GM12878 (cell line): ENCODE results near the gene AP4B1.

ENCODE experiments used
- ATF3 ChIP-seq: IDR thresholded peaks from 2 replicates; pipeline ENCODE4 v1.6.1; 2011; ENCODE audit warnings: low read depth, mild to moderate bottlenecking, low read length, moderate library complexity, borderline replicate concordance; ENCODE audit errors: extremely low read depth
- CEBPB ChIP-seq, 2 experiments: fragments of 150-350 bp in 1 of 2; IDR thresholded peaks; 2 replicates each; pipeline ENCODE4 v1.6.1; 2012 to 2014; ENCODE audit warnings: low read depth in 2 of 2, low read length in 2 of 2, borderline replicate concordance in 1 of 2, inconsistent platforms in 1 of 2
- CTCF ChIP-seq, 3 experiments: IDR thresholded peaks in 2 of 3; conservative IDR thresholded peaks in 1 of 3; 2 replicates each; pipeline ENCODE4 v1.5.1; 2011; ENCODE audit warnings: low read depth in 3 of 3, low read length in 3 of 3, mild to moderate bottlenecking in 3 of 3, control low read depth in 2 of 3, moderate library complexity in 2 of 3, inconsistent platforms in 1 of 3, mixed read lengths in 1 of 3; ENCODE audit not compliant: control insufficient read depth in 2 of 3, insufficient read depth in 1 of 3; ENCODE audit errors: extremely low read depth in 1 of 3
- GABPA ChIP-seq: IDR thresholded peaks from 2 replicates; pipeline ENCODE4 v1.6.1; 2014; ENCODE audit warnings: antibody characterized with exemption, low read depth, mild to moderate bottlenecking, inconsistent platforms
- KAT2A ChIP-seq: conservative IDR thresholded peaks from 2 replicates; pipeline ENCODE4 v1.6.1; 2011; ENCODE audit warnings: low read depth, low read length; ENCODE audit not compliant: control insufficient read depth
- NFXL1 ChIP-seq: fragments of 450-650 bp; IDR thresholded peaks from 2 replicates; pipeline ENCODE4 v1.6.1; 2017; ENCODE audit warnings: antibody characterized with exemption, mild to moderate bottlenecking, borderline replicate concordance
- POLR2A ChIP-seq: IDR thresholded peaks from 2 replicates; pipeline ENCODE4 v1.6.1; 2011; ENCODE audit warnings: low read depth, mild to moderate bottlenecking, low read length
- POLR2AphosphoS5 ChIP-seq: IDR thresholded peaks from 2 replicates; pipeline ENCODE4 v1.6.1; 2011; ENCODE audit warnings: mild to moderate bottlenecking, low read length, inconsistent platforms
- REST ChIP-seq: IDR thresholded peaks from 2 replicates; pipeline ENCODE4 v1.6.1; 2012; ENCODE audit warnings: mild to moderate bottlenecking, low read depth, low read length
- SMC3 ChIP-seq: IDR thresholded peaks from 2 replicates; pipeline ENCODE4 v1.6.1; 2011; ENCODE audit warnings: low read length, improper control_type of control experiment, borderline replicate concordance
- TCF3 ChIP-seq: IDR thresholded peaks from 2 replicates; pipeline ENCODE4 v1.6.1; 2012; ENCODE audit warnings: low read depth, mild to moderate bottlenecking, low read length, borderline replicate concordance; ENCODE audit not compliant: insufficient read depth
- ZBTB33 ChIP-seq: fragments of 450-650 bp; IDR thresholded peaks from 2 replicates; pipeline ENCODE4 v1.6.1; 2017; ENCODE audit warnings: mild to moderate bottlenecking
- ZNF274 ChIP-seq: IDR thresholded peaks from one replicate; pipeline ENCODE4 v1.8.0; 2011; ENCODE audit not compliant: insufficient read length, insufficient read depth
- ZZZ3 ChIP-seq: IDR thresholded peaks from 2 replicates; pipeline ENCODE4 v1.6.1; 2011; ENCODE audit warnings: low read depth; ENCODE audit not compliant: control insufficient read depth, insufficient read length

- TF ChIP-seq SMC3, result no peak
- TF ChIP-seq GABPA, result no peak
- TF ChIP-seq POLR2A, result no peak
- TF ChIP-seq ZBTB33, result no peak
- no peak for TF ChIP-seq TCF3
- TF ChIP-seq NFXL1, result no peak
- TF ChIP-seq CTCF (IDR thresholded peaks at IDR 0.05 in 2 of 3, conservative IDR thresholded peaks at IDR 0.05 in 1 of 3; ENCODE audit: control insufficient read depth in 2 of 3, extremely low read depth in 1 of 3, insufficient read depth in 1 of 3, low read depth in 3 of 3, low read length in 3 of 3), result no peak
- no peak for TF ChIP-seq ZNF274
- TF ChIP-seq REST, result no peak
- TF ChIP-seq ZZZ3, result no peak
- TF ChIP-seq POLR2AphosphoS5, result no peak
- no peak for TF ChIP-seq ATF3
- TF ChIP-seq KAT2A, result no peak
- no peak for TF ChIP-seq CEBPB (IDR thresholded peaks at IDR 0.05; ENCODE audit: borderline replicate concordance in 1 of 2, low read depth in 2 of 2, low read length in 2 of 2)
Observed at GRCh38 chr1:113901191-113901590, 3.4 kb downstream of the AP4B1 start.
